SK-N-MC (cell line): Measurements from ENCODE around the gene FKBP1A.

Experiments used
- EZH2 ChIP-seq: fragments of 200-600 bp; sonication (generic); IDR thresholded peaks from one replicate; pipeline ENCODE4 v1.6.1; 2017; ENCODE audit warnings: antibody characterized with exemption
- POLR2AphosphoS5 ChIP-seq: IDR thresholded peaks from 2 replicates; pipeline ENCODE4 v1.6.1; 2012; ENCODE audit warnings: mild to moderate bottlenecking, low read depth, low read length, borderline replicate concordance

DNA sequence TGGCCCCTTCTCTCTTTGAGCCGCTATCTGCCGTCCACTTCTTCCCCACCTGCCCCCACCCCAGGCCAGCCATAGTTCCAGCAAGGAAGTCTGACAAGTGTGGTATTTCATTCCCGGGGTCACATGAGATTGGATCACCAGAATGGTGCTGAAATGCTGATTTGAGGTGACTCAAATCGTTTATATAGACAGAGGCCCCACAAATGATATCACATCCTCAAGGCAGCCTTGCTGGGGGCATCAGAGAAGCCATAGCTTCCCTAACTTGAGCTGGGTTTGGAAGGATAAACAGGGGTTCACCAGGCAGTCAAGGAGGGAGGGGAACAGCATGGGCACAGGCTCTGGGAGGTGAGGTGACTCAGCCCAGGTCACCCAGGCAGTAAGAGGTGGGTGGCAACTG lies 73.8 kb downstream of the FKBP1A start:
- TF ChIP-seq EZH2 (no peak), POLR2AphosphoS5 (no peak)
